ENCODE data around the gene CZIB.

DNA sequence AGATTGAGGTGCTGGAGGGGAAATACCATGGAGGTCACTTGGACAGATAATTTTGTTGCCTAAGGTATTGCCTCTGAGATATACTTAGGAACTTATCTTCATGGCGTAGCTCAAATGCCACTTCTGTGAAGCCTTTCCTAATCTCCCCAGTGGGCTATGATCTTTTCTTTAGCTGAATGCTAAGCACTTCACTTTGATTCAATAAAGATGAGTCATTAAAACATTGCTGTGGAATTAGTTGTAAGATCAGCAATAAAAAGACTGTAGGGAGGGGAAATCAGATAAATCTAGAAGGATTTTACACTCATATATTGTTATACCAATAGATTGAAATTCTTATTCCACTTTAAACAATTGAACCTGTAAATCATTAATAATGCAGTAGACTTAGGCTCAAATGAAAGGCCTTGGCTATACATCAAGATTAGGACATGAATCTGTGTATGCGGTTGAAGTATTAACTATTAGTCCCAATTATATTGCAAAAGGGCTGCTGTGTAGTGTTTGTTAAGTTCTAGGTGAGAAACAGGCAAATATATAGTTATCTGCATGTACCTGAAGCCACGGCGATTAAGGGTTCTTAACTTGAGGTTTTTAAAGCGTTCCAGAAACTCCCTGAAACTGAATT lies 37.1 kb upstream of the CZIB start:
- TF ChIP-seq POLR2AphosphoS5 (IDR thresholded peaks at IDR 0.05): no peak
- TF ChIP-seq, protein P1, sequence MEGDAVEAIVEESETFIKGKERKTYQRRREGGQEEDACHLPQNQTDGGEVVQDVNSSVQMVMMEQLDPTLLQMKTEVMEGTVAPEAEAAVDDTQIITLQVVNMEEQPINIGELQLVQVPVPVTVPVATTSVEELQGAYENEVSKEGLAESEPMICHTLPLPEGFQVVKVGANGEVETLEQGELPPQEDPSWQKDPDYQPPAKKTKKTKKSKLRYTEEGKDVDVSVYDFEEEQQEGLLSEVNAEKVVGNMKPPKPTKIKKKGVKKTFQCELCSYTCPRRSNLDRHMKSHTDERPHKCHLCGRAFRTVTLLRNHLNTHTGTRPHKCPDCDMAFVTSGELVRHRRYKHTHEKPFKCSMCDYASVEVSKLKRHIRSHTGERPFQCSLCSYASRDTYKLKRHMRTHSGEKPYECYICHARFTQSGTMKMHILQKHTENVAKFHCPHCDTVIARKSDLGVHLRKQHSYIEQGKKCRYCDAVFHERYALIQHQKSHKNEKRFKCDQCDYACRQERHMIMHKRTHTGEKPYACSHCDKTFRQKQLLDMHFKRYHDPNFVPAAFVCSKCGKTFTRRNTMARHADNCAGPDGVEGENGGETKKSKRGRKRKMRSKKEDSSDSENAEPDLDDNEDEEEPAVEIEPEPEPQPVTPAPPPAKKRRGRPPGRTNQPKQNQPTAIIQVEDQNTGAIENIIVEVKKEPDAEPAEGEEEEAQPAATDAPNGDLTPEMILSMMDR (IDR thresholded peaks at IDR 0.05): no peak
